Panc1 (cell line): Measurements from ENCODE around the gene MACROD2. TPM values are rescaled to one million over a fixed set of nuclear protein-coding genes. Genes with fewer than 3 reads are reported as not detected.

Experiments
- ATAC-seq: fragments of 200-7000 bp; cut with Tn5 transposase; 2 replicates; pipeline ENCODE4 v1.9.1; 2020; ENCODE audit warnings: mild to moderate bottlenecking, moderate library complexity
- BruUV-seq: library from RNA; stranded (reverse); fragments of 400-500 nt; replicated peaks from 2 replicates; lab custom pipeline; 2021; lab: Mats Ljungman, UMichigan
- CTCF ChIA-PET: fragments of 300-600 bp; sonication (Branson Sonifier 250); formaldehyde crosslinking; loops from one replicate; lab custom pipeline; 2022; ENCODE audit warnings: antibody characterized with exemption; lab: Charles Lee
- POLR2A ChIA-PET: fragments of 300-600 bp; sonication (Branson Sonifier 250); formaldehyde crosslinking; loops from one replicate; lab custom pipeline; 2022; ENCODE audit warnings: antibody characterized with exemption; lab: Charles Lee
- DNase-seq: peaks from one replicate; pipeline ENCODE4 v3.0.0-alpha.2; 2010; ENCODE audit warnings: low read depth, low spot score
- H3K27ac ChIP-seq: 2 replicates; pipeline ENCODE4 v1.5.1; 2011; ENCODE audit warnings: mild to moderate bottlenecking, low read length, inconsistent platforms
- H3K27me3 ChIP-seq: fragments of 200-500 bp; sonication (Bioruptor generic); 2 replicates; pipeline ENCODE4 v1.6.0; 2014; ENCODE audit warnings: low read length, inconsistent platforms; ENCODE audit not compliant: control insufficient read depth, insufficient read depth
- H3K36me3 ChIP-seq: fragments of 200-500 bp; sonication (Bioruptor generic); 2 replicates; pipeline ENCODE4 v1.5.1; 2014; ENCODE audit warnings: inconsistent platforms, mild to moderate bottlenecking, low read length, moderate library complexity; ENCODE audit not compliant: control insufficient read depth, insufficient read depth
- H3K4me1 ChIP-seq: 2 replicates; pipeline ENCODE4 v1.5.1; 2011; ENCODE audit warnings: inconsistent platforms, mild to moderate bottlenecking, low read length, moderate library complexity; ENCODE audit not compliant: control insufficient read depth, insufficient read depth
- H3K4me3 ChIP-seq, 2 experiments: 2 replicates each; pipeline ENCODE4 v1.5.1; 2011 to 2012; ENCODE audit warnings: low read depth in 2 of 2, low read length in 2 of 2, mild to moderate bottlenecking in 2 of 2, inconsistent platforms in 1 of 2, moderate library complexity in 1 of 2
- H3K9me3 ChIP-seq: fragments of 200-500 bp; sonication (Bioruptor generic); 2 replicates; pipeline ENCODE4 v1.5.1; 2014; ENCODE audit warnings: low read depth, mild to moderate bottlenecking, inconsistent platforms, low read length, moderate library complexity; ENCODE audit not compliant: control insufficient read depth, insufficient read depth
- CTCF ChIP-seq: fragments of 450-650 bp; IDR thresholded peaks from 2 replicates; pipeline ENCODE4 v1.5.1; 2017; ENCODE audit warnings: mild to moderate bottlenecking
- POLR2AphosphoS5 ChIP-seq: IDR thresholded peaks from 2 replicates; pipeline ENCODE4 v1.6.1; 2012; ENCODE audit warnings: mild to moderate bottlenecking, low read depth, low read length, moderate library complexity
- REST ChIP-seq, 2 experiments: IDR thresholded peaks; 2 replicates each; pipeline ENCODE4 v1.6.1; 2011 to 2012; ENCODE audit warnings: low read depth in 2 of 2, control low read depth in 1 of 2, low read length in 1 of 2, mild to moderate bottlenecking in 1 of 2, moderate library complexity in 1 of 2; ENCODE audit not compliant: insufficient read depth in 1 of 2
- SIN3A ChIP-seq: IDR thresholded peaks from 2 replicates; pipeline ENCODE4 v1.6.1; 2012; ENCODE audit warnings: low read depth, mild to moderate bottlenecking, low read length, moderate library complexity, borderline replicate concordance; ENCODE audit not compliant: insufficient read depth
- TCF7L2 ChIP-seq: IDR thresholded peaks from 2 replicates; pipeline ENCODE4 v1.6.1; 2011; ENCODE audit warnings: mild to moderate bottlenecking, low read depth, low read length, inconsistent platforms
- in situ Hi-C: cut with HindIII; loops from 2 replicates; pipeline ENCODE4 v1.10.0; 2016; ENCODE audit warnings: low sequenced_read_pairs, low pct_unique_long_range_greater_than_20kb
- intact Hi-C: fragments of 100-400 bp; cut with micrococcal nuclease; formaldehyde crosslinking; loops from one replicate; pipeline ENCODE4 v1.10.0; 2022; ENCODE audit not compliant: unreplicated experiment
- total RNA-seq: library from RNA; stranded (reverse); gene quantifications from one replicate; pipeline ENCODE4 v1.2.1, GENCODE V29; 2021; ENCODE audit not compliant: unreplicated experiment

The MACROD2 gene
- total RNA-seq, 1 experiment from 2014 or later: 1.2 TPM

- H3K27ac ChIP-seq: no peak overlapping the region
- no TSS peak for BruUV-seq
- in situ Hi-C loops (no loop called here), intact Hi-C loops (no loop called here)
- H3K9me3 ChIP-seq: no peaks in the 10 kb centered on the region
- no peaks in the 10 kb centered on the region for H3K36me3 ChIP-seq
- no peak for DNase-seq
- no peaks in the 10 kb centered on the region for H3K4me1 ChIP-seq
- H3K27me3 ChIP-seq: no peaks in the 10 kb centered on the region
- TF ChIP-seq SIN3A: no peak
- TF ChIP-seq CTCF: no peak
- no peak for TF ChIP-seq TCF7L2
- TF ChIP-seq REST (IDR thresholded peaks at IDR 0.05; ENCODE audit: insufficient read depth in 1 of 2, low read depth in 2 of 2, low read length in 1 of 2): no peak
- no peak for TF ChIP-seq POLR2AphosphoS5
- ChIA-PET POLR2A (no interaction called here), CTCF (no interaction called here)
- no peak for ATAC-seq
- H3K4me3 ChIP-seq: no peak overlapping the region
Measured at GRCh38 chr20:14536738-14537137, 541.4 kb downstream of the MACROD2 start.

- Histone ChIP-seq H3K9me3 (no peaks in the 10 kb centered on the region), H3K27me3 (no peaks in the 10 kb centered on the region), H3K4me3 (no peak overlapping the region), H3K27ac (no peak overlapping the region), H3K4me1 (no peaks in the 10 kb centered on the region), H3K36me3 (no peaks in the 10 kb centered on the region)
- POLR2A ChIA-PET: no interaction called here
- BruUV-seq: no TSS peak
- in situ Hi-C loops: no loop called here
- no peak for DNase-seq
- TF ChIP-seq TCF7L2: no peak
- TF ChIP-seq CTCF: no peak
- no peak for TF ChIP-seq SIN3A
- no peak for TF ChIP-seq REST (IDR thresholded peaks at IDR 0.05; ENCODE audit: insufficient read depth in 1 of 2, low read depth in 2 of 2, low read length in 1 of 2)
- no peak for TF ChIP-seq POLR2AphosphoS5
- CTCF ChIA-PET: no interaction called here
- intact Hi-C loops: no loop called here
- ATAC-seq: no peak
Measured at GRCh38 chr20:14538433-14538832, 543.1 kb downstream of the MACROD2 start.
